Neural progenitor cell (in vitro differentiated cells): ENCODE measurements around the gene TASP1.

ENCODE experiments used
- CTCF ChIP-seq: fragments of 200-600 bp; sonication (generic); IDR thresholded peaks from 2 replicates; pipeline ENCODE4 v1.5.1; 2017; ENCODE audit warnings: antibody characterized with exemption, mild to moderate bottlenecking
- EZH2 ChIP-seq: fragments of 200-600 bp; sonication (generic); IDR thresholded peaks from 2 replicates; pipeline ENCODE4 v1.6.1; 2017; ENCODE audit warnings: antibody characterized with exemption, mild to moderate bottlenecking, moderate library complexity
- EZH2phosphoT487 ChIP-seq: fragments of 200-600 bp; sonication (generic); IDR thresholded peaks from 2 replicates; pipeline ENCODE4 v1.6.1; 2017; ENCODE audit warnings: antibody characterized with exemption

- TF ChIP-seq EZH2 (no peak), CTCF (no peak), EZH2phosphoT487 (no peak)
These were observed 296.1 kb downstream of the TASP1 start for GRCh38 chr20:13342469-13343242.
